Measurements from ENCODE around the gene CDKN2B-AS1.

- TF ChIP-seq CTCF (optimal IDR thresholded peaks at IDR 0.05 in 1 of 3, IDR thresholded peaks at IDR 0.05 in 1 of 3, conservative IDR thresholded peaks at IDR 0.05 in 1 of 3; ENCODE audit: extremely low read depth in 1 of 3, insufficient read depth in 2 of 3, low read length in 3 of 3): no peak
- TF ChIP-seq EZH2 (IDR thresholded peaks at IDR 0.05; ENCODE audit: low read length): no peak
Measured at GRCh38 chr9:22111176-22111953, 116.8 kb downstream of the CDKN2B-AS1 start.

Data from keratinocyte (primary cell).